Measurements from ENCODE around the gene DNAH14.
A peak's percentile ranks its signal among the peaks of the same experiment; 100 is the strongest.

Gene DNAH14

GRCh38 chr1:225406976-225407725, 477.7 kb downstream of the DNAH14 start:
- DNase-seq (ENCODE audit: low read depth in 2 of 2): no peak

GRCh38 chr1:225407755-225408154, 478.3 kb downstream of the DNAH14 start:
- no peak for DNase-seq (ENCODE audit: low read depth in 2 of 2)

- DNase-seq (ENCODE audit: low read depth in 2 of 2): no peak
These were observed 478.8 kb downstream of the DNAH14 start for GRCh38 chr1:225408249-225408648.

- DNase-seq (ENCODE audit: low read depth in 2 of 2): no peak
These were observed 479.6 kb downstream of the DNAH14 start for GRCh38 chr1:225409051-225409450.

GRCh38 chr1:225410036-225410435, 480.6 kb downstream of the DNAH14 start:
- DNase-seq (ENCODE audit: low read depth in 2 of 2): no peak

GRCh38 chr1:225412321-225412720, 482.8 kb downstream of the DNAH14 start:
- no peak for DNase-seq (ENCODE audit: low read depth in 2 of 2)

- DNase-seq (ENCODE audit: low read depth in 2 of 2): no peak
These were observed 483.4 kb downstream of the DNAH14 start for GRCh38 chr1:225412803-225413351.

GRCh38 chr1:225413708-225414375, 484.4 kb downstream of the DNAH14 start:
- DNase-seq (ENCODE audit: low read depth in 2 of 2): no peak

GRCh38 chr1:225415307-225415706, 485.8 kb downstream of the DNAH14 start:
- no peak for DNase-seq (ENCODE audit: low read depth in 2 of 2)

- no peak for DNase-seq (ENCODE audit: low read depth in 2 of 2)
These were observed 486.7 kb downstream of the DNAH14 start for GRCh38 chr1:225415967-225416745.

GRCh38 chr1:225418059-225418458, 488.6 kb downstream of the DNAH14 start:
- DNase-seq (ENCODE audit: low read depth in 2 of 2): no peak

GRCh38 chr1:225418598-225418997, 489.1 kb downstream of the DNAH14 start:
- no peak for DNase-seq (ENCODE audit: low read depth in 2 of 2)

GRCh38 chr1:225422031-225422605, 492.6 kb downstream of the DNAH14 start:
- DNase-seq (ENCODE audit: low read depth in 2 of 2): no peak

- DNase-seq (ENCODE audit: low read depth in 2 of 2): no peak
These were observed 493.5 kb downstream of the DNAH14 start for GRCh38 chr1:225422795-225423517.

- DNase-seq (ENCODE audit: low read depth in 2 of 2): no peak
These were observed 494.0 kb downstream of the DNAH14 start for GRCh38 chr1:225423518-225423855.

- peak in 1 of 2 experiments; percentile 23 for DNase-seq (ENCODE audit: low read depth in 2 of 2)
These were observed 495.2 kb downstream of the DNAH14 start for GRCh38 chr1:225424562-225425200.

- peak in 1 of 2 experiments; percentile 25 for DNase-seq (ENCODE audit: low read depth in 2 of 2)
These were observed 495.8 kb downstream of the DNAH14 start for GRCh38 chr1:225425201-225425786.

GRCh38 chr1:225426395-225427234, 497.1 kb downstream of the DNAH14 start:
- no peak for DNase-seq (ENCODE audit: low read depth in 2 of 2)

GRCh38 chr1:225427235-225428067, 498.0 kb downstream of the DNAH14 start, which contains the start of gene LBR:
Gene LBR, minus strand, starts transcription at chr1:225428038. Its CDS starts 3,963 bp downstream, at chr1:225424075.
- no peak for DNase-seq (ENCODE audit: low read depth in 2 of 2)
